Activated CD8-positive, alpha-beta memory T cell treated with anti-CD3 and anti-CD28 coated beads for 1 hour (primary cell): ENCODE results near the gene NFASC.

Experiments used
- DNase-seq, 2 donors: peaks; one replicate each; pipeline ENCODE4 v3.0.0-alpha.2; 2020; ENCODE audit warnings: low read depth in 1 of 2; ENCODE audit errors: extremely low read depth in 1 of 2

NFASC gene

DNA sequence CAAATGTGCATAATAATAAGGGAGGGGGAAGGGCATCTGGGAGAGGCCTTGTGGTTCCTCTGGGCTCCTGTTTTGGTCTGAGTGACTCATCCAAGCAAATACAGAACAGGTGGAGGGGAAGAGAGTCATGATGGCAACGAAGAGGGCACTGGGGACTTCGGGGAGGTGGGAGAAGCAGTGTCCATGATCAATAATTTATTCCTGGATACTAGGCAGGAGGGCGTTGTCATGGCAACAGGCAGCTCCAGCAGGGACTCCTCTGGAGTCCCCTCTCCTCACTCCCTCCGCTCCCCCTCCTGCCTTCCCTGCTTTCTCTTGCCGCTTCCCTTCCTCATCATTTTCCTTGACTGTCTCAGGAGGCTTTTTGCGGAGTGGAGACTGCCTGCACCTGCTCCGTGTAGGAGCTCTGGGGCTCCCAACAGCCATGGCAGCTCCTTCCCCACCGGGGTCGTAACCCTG, 12.3 kb upstream of the NFASC start:
- DNase-seq = no peak

DNA sequence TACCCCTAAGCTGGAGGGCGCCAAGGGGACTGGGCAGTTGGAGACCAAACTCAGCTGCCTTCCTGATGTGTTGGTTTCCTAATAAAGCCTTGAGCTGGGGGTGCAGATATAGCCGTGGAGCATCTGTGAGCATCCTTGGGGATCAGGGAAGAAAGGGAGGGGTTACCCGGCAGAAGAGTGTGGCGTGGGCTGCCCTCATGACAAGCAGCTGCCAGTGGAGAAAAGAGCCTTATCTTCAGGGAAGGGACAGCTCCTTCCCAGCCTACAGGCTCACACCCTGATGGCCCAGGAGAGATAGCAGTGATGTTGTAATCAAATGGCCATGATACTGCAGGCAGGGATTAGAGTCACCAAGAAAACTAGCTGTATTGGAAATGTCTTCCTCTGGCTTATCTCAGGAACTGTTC, 10.8 kb upstream of the NFASC start:
- no peak for DNase-seq

DNA sequence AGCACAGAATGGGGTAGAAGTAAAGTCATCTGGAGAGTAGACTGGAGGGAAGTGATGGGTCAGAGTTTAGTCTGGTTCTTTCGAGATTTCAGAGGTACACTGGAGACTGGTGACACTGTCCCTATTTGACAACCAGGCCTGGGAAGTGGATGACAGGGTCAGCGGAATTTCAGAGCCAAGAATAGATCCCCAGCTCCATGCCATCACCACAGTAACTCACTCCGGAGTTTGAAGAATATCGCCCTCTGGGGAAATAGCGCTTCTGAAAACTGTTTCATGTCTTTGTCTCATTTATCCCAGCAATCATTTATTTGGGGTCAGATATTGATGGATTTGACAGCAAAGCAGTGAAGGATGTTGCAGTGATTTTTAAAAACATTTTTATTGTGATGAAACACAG, 7.6 kb upstream of the NFASC start:
- no peak for DNase-seq

DNA sequence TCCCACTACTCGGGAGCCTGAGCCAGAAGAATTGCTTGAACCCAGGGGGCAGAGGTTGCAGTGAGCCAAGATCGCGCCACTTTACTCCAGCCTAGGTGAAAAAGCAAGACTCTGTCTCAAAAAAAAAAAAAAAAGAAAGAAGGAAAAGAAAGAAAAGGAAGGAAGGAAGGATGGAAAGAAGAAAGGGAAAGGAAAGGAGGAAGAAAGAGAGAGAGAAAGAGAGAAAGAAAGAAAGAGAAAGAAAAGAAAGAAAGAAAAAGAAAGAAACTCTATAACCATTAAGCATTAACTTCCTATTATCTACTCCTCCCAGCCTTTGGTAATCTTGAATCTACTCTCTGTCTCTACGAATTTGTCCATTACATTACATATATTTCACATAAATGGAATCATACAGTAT, 6.9 kb upstream of the NFASC start:
- no peak for DNase-seq

DNA sequence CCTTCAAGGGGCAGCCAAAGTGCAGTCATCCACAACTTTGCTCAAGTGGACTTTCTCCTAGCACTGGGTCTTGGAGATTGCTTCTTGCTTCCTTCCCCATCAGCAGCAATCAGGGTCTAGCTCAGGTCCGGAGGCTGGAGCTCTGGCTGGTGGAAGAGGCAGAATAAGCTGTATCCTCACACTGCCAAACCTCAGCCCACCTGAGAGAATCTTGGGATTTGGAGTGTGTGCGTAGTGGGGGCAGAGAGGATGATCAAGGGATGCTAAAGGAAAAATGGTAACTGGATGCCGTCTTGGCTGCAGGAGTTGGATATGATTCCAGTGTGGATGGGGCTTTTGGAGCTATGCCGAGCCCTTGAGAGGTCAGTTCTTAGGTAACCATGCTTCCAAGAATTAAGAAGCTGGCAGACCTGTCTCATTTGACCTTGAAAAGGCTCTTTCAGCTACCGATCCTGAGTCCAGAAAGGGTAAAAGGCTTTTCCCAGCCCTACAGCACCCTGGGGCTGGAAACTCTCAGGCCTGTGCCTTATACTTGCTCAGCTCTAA, 4.5 kb upstream of the NFASC start:
- no peak for DNase-seq

DNA sequence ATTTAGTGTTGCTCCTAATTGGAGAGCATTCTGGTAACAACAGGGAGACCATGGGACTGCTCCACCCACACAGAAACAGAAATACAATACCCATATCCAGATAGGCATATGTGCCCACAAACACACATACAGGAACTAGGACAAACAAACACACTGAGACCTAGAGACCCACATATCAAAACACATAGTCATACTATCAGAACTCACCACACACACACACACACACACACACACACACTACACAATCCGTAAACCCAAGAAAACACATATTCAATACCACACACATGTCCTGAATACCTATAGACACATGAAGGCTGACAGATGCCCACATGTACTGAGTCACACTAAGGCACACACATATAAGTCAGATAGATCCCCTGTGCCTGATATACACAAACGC, 3.5 kb upstream of the NFASC start:
- DNase-seq = no peak

DNA sequence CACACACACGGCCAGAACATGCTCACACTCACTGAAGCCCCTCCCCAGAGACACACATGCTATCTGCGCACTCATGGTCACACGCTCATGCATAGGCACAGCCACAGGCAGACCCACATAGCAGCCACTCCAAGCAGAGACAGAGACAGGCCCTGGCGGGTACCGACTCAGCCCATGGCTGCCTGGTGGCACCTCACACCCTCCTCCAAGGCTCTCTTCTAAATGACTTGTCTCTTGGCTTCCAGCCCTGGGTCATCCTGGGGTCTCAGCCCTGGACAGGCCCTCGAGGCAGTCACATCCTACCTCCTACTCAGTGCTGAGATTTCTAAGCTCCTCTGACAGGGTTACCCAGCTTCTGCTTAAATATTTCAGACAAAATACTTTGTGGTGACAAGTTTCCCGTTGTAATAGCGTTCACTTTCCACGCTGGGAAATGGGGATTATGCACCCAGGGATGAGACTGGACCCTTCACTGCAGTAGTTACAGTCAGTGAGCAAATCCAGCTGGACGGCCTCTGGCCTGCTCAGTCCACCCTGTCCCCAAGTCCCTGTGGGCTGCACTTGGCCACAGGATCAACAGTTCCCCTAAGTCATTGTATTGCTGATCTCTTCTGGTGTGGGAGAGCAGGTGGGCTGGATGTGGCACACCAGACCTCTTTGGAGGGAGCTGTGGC, 2.9 kb upstream of the NFASC start:
- DNase-seq = no peak

DNA sequence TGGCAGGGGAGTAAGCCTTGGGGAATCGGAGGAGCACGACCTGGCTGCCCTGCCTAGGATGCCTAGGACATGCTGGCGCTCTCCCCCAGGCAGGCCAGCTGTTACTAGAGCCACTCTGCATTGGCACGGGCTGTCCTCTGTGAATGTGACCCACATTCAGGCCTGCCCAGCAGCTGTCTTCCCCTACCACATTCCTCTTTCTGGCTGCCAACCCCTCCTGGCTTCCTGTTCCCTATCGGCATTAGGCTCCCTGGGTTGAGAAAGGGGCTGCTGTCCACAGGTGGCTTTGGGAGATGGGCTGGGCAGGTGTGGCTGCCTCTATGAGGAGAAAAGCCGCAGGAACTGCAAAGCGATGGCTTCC, 2.3 kb upstream of the NFASC start:
- DNase-seq = no peak

DNA sequence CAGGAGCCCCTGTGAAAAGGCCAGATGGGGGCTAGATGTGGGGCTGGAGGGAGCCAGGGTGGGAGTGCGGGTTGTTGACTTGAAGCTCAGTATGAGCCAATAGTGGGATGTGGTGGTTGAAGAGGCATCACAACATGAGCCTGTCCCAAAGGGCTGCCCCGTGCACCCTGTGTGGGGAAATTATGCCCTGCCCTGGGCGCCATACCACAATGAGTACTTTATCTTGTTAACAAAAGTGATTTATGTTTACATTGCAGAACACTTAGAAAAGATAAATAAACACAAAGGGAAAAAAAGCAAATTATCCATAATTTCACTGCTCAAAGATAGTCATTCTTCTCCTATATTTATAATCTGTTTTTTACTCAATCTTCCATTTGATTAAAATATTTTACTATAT, 1.6 kb upstream of the NFASC start:
- no peak for DNase-seq

DNA sequence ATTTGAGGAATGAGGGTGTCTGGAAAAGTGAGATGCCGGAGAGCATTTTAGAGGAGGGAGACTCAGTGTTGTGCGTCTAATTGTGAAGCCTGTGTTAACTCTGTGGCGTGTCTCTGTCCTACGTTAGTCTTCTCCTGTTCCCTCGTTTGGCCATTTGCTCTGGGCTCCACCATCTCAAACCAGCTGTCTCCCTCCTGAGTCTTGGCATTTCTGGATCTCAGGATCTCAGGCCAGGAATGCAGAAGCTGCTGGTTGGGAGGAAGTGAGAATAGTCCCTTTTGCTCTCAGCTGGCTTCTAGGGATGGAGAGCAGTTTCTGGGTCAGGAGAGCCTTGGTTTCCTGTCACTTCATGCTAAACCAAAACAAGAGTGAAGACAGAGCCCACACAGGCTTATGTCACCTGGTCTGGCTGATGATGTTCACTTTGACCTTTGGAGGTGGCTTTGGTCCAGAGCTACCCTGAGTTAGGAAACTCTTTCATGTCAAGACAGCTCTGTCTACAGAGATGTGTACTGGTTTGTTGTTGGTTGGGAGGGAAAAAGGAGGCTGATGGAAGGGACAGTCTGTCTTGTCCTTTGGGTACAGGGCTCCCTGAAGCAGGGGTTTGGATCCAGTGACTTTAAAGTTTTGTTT, 859 bp downstream of the NFASC start:
- no peak for DNase-seq

DNA sequence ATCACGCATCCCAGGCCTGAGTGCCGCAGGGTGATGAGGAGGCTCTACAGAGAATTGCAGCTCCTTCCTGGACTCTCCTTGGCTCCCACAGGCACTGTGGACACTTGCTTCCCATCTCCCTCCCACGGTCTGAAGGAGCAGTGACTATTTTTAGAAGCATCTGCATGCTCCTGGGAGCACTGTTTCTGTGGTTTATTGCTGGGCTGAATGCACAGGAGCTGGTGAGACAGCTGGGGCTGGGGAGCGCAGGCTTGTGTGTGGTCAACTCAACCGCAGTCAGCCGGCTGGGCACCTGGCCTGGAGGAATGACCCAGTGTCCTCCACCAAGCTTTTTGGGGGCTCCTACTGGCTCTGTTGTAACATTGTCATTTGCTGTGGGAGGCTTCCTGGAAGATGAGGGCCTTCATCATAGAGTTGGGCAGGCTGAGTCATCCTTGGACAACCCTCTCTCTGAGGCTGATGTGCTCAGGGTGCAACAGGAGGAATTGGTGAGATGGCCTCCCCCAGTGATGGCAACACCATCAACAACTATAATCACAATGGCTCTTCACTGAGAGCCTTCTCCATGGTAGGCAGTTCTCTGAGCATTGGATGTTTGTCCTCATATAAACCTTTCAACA, 1.7 kb downstream of the NFASC start:
- no peak for DNase-seq

DNA sequence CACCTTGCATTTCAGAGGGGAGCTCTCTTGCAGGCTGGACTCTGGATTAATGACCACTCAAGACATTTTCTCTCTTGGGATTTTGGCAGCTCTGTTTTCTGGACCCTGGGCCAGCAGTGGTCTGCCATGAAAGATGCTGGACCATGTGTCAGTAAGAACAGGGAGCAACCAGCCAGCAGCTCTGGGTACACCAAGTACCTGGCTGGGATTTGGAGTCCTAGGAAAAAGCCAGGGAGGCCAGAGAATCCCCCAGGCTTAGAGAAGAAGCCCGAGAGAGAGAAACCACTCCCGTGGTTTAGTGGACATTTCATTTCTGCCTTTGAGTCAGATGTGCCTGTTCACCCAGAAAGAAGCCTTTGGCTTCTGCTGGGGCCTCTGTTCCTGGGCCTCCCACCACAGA, 2.5 kb downstream of the NFASC start:
- DNase-seq = no peak

DNA sequence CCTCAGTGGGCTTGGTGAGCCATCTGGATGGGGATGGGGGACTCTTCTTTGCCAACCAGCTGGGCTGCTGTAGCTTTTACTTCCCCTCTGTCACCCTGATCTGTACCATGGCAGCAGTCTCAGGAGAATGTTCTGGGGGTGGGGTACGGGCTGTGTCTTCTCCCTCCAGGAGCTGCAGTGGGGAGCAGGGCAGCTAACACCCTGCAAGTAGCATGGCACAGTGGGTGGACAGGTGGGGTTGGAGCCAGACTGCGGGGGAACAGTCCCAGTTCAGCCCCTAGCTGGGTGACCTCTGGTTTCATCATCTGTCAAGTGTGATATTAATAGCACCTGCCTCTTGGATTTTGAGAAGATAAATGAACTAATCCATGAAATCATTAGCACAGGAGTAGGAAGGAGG, 3.1 kb downstream of the NFASC start:
- no peak for DNase-seq

DNA sequence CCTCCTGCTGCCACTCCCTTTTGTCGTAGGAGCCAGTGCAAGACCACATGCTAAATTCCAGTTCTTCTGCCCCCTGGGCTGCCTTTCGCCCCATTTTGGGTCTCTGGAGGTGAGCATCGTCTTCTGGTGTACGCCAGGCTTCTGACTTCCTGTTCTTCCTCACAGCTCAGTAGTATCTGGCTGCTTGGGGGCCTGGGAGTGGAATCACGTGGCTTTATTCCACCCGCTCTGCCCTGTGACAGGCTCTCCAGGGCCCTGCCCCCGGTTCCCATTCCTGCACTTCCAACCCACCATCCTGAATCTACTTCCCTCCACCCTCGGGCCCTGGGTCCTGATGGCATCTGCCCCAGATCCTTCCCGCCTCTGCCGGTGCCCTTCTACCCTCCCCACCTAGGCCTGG, 3.6 kb downstream of the NFASC start:
- DNase-seq = no peak

DNA sequence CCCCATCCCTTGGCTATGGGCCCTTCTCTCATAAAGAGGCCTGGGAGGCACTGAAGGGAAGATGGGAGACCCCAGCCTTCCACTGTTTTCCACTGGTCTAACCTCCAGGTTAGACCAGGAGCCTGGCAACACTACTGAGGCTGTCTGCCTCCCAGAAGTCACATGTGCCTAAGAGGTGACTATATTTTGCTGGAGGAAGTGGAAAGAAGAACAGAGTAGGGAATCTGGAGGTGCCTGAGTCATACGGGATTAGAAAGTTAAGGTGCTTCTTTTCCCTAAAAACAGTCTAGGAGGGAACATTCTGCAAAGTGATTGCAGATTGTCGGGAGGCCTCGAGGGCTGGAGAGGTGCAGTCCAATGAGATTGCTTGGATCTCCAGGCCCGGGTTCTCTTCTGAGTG, 4.6 kb downstream of the NFASC start:
- no peak for DNase-seq

DNA sequence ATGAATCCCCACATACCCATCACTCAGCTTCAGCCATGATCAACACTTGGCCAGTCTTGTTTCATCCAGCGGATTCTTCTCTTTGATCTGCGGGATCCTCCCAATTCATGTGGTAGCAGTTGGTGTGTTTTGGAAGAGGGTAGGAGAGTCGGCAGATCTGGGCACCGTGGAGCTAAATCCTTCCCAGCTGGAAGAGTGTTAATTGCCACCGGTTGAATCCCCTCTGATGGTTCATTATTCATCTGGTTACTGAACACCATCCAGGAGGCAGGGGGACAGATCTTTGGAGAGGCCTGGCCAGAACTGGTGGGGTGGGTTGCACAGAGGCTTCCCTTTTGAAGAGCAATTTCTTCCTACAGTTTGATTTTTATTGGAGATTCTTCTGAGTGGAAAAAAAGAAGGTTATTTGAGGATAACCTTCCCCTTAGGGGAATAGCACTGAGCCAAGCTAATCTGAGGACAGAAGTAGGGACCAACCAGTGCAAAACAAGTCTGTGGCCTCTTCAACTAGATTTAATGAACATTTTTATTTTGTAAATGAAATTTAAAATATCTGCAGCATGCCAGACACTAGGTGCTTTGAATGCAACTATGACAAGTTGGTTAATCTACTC, 8.1 kb downstream of the NFASC start:
- no peak for DNase-seq

DNA sequence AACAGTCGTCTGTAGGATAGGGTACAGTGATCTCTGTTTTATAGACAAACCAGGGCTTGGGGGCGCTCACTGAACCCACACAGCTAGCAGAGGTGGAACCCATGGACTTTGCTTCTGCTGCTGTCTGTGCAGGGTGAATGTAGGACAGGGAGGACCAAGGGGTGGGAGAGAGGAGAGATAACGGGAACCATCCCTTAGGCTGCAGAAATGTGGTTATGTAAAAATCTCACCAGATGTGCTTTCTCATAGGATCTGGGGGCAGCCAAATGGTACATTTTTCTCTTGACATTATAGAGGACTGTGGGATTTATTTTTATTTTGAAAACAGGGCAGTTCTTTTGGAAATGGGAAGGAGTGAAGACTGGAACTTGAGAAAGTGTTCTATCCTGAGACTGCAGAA, 8.7 kb downstream of the NFASC start:
- no peak for DNase-seq

DNA sequence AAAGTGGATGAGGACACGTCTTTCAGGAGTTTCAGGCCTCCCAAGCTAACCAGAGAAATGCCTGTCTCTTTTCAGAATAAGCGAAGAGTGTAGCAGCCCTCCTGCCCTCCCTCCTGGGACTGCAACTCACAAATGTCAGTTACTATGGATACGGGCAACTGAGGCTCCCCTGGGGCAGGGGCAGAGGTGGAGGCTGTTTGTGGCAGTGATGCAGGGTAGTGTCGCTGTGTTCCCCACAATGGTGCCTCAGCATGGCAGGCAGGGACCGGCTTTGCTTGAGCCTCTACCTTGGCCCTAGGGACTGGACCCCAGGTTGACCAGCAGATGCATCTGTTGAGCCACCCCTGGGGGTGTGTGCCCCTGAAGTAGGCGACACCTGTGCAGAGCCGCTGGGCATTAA, 10.2 kb downstream of the NFASC start:
- no peak for DNase-seq

DNA sequence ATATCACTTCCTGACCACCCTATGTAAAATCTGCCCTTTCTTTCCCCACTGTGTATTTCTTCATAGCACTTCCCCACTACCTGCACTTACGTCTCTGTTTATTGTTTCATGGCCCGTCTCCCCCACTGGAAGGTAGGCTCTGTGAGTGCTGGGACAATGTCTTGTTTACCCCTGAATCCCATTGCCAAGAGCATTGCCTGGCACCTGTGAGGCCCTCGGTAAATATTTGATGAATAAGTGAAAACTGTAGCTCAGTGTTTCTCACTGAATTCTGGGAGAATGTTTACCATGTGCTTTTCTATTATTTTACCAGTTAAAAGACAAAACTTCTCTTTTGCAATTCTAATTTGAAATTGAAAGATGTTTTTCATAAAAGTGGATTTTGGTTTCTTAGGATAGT, 11.8 kb downstream of the NFASC start:
- DNase-seq = no peak

DNA sequence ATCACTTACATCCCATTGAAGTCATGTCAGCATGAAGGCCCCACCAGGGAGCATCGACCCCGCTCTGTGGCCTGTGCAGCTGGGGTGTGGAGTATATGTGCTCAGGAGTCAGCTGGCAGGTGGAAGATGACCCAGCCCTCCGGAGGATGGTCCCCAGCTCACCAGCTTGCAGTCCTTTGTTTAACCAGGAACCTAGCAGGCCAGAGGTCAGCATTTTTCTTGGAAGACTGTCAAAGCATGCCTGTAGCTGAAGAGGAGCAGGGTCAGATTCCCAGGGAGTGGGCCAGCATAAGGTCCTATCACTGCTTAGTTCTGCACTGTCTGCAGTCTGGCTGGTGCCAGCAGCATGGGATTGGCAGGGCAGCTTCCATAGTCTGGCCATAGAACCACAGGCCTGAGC, 12.7 kb downstream of the NFASC start:
- DNase-seq = no peak

DNA sequence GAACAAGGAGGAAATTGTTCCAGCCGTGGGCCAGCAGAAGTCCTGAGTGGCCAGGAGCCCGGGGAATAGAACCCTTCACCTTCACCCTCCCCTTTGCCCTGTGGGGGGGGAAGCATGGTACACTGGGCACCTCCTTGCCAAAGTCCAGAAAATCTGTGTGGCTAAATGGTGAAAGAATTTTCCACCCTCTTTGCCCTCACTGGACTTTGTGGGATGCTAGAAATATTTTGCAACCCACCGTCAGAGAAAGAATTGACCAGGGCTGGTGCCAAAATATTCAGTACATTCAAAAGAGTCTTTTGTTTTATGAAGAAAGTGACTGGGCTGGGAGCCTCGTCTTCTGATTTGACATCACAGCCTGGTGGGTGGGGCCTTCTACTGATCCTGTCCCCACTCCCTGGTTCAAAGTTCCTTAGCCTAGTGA, 14.6 kb downstream of the NFASC start:
- DNase-seq = no peak

DNA sequence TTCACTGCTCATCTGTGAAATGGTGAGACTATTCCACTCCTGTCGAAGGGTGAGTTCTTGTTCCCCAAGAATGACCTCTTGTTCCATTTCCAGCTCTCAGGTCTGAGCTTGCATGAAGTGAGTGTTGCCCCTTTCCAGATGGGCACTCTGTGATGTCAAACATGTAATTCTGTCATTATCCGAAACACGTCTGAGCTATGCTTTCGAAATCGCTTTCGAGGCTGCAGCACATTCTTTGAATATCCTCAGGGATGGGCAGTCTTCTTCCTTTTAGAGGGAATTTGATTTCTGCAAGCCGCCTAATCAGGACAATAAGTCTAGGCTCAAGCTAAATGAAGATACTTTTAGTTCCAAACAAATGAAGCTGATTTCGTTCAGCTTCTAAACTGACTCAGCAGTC, 15.1 kb downstream of the NFASC start:
- no peak for DNase-seq
